K562 (cell line): ENCODE measurements around the gene FOSL2. TPM values are rescaled to one million over a fixed set of nuclear protein-coding genes. Genes with fewer than 3 reads are reported as not detected.

ENCODE experiments used
- ATF2 ChIP-seq: sonication (generic); formaldehyde crosslinking; IDR thresholded peaks from 2 replicates; pipeline ENCODE4 v1.8.1; 2022; ENCODE audit warnings: missing genetic modification reagents
- BRF2 ChIP-seq: IDR thresholded peaks from 3 replicates; pipeline ENCODE4 v1.6.1; 2011; ENCODE audit warnings: borderline replicate concordance, mild to moderate bottlenecking; ENCODE audit not compliant: insufficient read length, insufficient read depth
- CTCFL ChIP-seq: IDR thresholded peaks from 2 replicates; pipeline ENCODE4 v1.6.1; 2011; ENCODE audit warnings: borderline replicate concordance, low read depth, mild to moderate bottlenecking, moderate library complexity, low read length; ENCODE audit not compliant: insufficient read depth, poor library complexity, severe bottlenecking
- DMBX1 ChIP-seq: fragments of 250-450 bp; sonication (Bioruptor Pico); IDR thresholded peaks from 2 replicates; pipeline ENCODE4 v1.8.0; 2022; ENCODE audit warnings: inconsistent platforms, mild to moderate bottlenecking, moderate library complexity, borderline replicate concordance
- ESRRA ChIP-seq: fragments of 450-650 bp; IDR thresholded peaks from 2 replicates; pipeline ENCODE4 v1.6.1; 2014; ENCODE audit warnings: low read depth, mild to moderate bottlenecking, moderate library complexity, borderline replicate concordance
- FOXJ3 ChIP-seq: sonication (generic); formaldehyde crosslinking; IDR thresholded peaks from 2 replicates; pipeline ENCODE4 v1.4.0; 2020; ENCODE audit warnings: mild to moderate bottlenecking, missing genetic modification reagents
- GATA2 ChIP-seq: sonication (generic); formaldehyde crosslinking; IDR thresholded peaks from 2 replicates; pipeline ENCODE4 v1.4.0; 2020; ENCODE audit warnings: mild to moderate bottlenecking, missing genetic modification reagents
- GATAD2A ChIP-seq: fragments of 450-650 bp; IDR thresholded peaks from 2 replicates; pipeline ENCODE4 v1.6.1; 2017
- HOMEZ ChIP-seq: fragments of 250-450 bp; sonication (Bioruptor Pico); IDR thresholded peaks from 2 replicates; pipeline ENCODE4 v1.4.0; 2020; ENCODE audit warnings: mild to moderate bottlenecking, moderate library complexity
- MTA1 ChIP-seq: fragments of 450-650 bp; IDR thresholded peaks from 2 replicates; pipeline ENCODE4 v1.6.1; 2017; ENCODE audit warnings: borderline replicate concordance
- NFE2L1 ChIP-seq: fragments of 450-650 bp; IDR thresholded peaks from 2 replicates; pipeline ENCODE4 v1.6.1; 2016; ENCODE audit warnings: missing genetic modification characterization, low read depth, mild to moderate bottlenecking, missing compliant biosample characterization, moderate library complexity, borderline replicate concordance
- TBL1XR1 ChIP-seq, 2 experiments: IDR thresholded peaks; 2 replicates each; pipeline ENCODE4 v1.6.1; 2012; ENCODE audit warnings: improper control_type of control experiment in 2 of 2, low read length in 2 of 2, mild to moderate bottlenecking in 1 of 2
- TRIM28 ChIP-seq: fragments of 450-650 bp; IDR thresholded peaks from 2 replicates; pipeline ENCODE4 v1.6.1; 2017
- YBX1 ChIP-seq: fragments of 450-650 bp; IDR thresholded peaks from 2 replicates; pipeline ENCODE4 v1.7.1; 2016; ENCODE audit warnings: mild to moderate bottlenecking
- ZFP36 ChIP-seq: fragments of 150-350 bp; IDR thresholded peaks from 2 replicates; pipeline ENCODE4 v1.6.1; 2018; ENCODE audit warnings: low read length, low read depth; ENCODE audit not compliant: partially characterized antibody
- ZNF143 ChIP-seq: sonication (generic); formaldehyde crosslinking; IDR thresholded peaks from 2 replicates; pipeline ENCODE4 v1.9.0; 2022; ENCODE audit warnings: mild to moderate bottlenecking, missing genetic modification reagents
- ZNF253 ChIP-seq: fragments of 250-450 bp; sonication (Bioruptor Pico); conservative IDR thresholded peaks from 2 replicates; pipeline ENCODE4 v1.6.1; 2021; ENCODE audit warnings: mild to moderate bottlenecking
- ZNF280B ChIP-seq: fragments of 250-450 bp; sonication (Bioruptor Pico); IDR thresholded peaks from 2 replicates; pipeline ENCODE4 v1.5.1; 2021; ENCODE audit warnings: mild to moderate bottlenecking
- ZNF551 ChIP-seq: fragments of 250-450 bp; sonication (Bioruptor Pico); IDR thresholded peaks from 2 replicates; pipeline ENCODE4 v1.5.0; 2021; ENCODE audit warnings: mild to moderate bottlenecking, moderate library complexity
- polyA plus RNA-seq, 8 experiments: library from polyadenylated mRNA; depleted of rRNA in 4 of 8; stranded (reverse) in 5 of 8; unstranded in 3 of 8; fragments of >200 nt; fragmentation: Nextera tagmentation in 2 of 8; fragmentation: Illumina TruSeq in 1 of 8; extraction: Ambion mirVana in 2 of 8; extraction: Trizol in 1 of 8; gene quantifications; 2 replicates each; pipeline versions ENCODE4 v1.2.1 to v1.2.3, GENCODE V29; 2011 to 2014; ENCODE audit warnings: inconsistent platforms in 1 of 8, missing spikeins in 1 of 8
- total RNA-seq, 7 experiments: library from RNA; depleted of rRNA in 6 of 7; stranded (reverse); fragments of >200 nt in 6 of 7; fragmentation: Illumina TruSeq in 2 of 7; extraction: Trizol in 2 of 7; gene quantifications; 2 replicates each; pipeline versions ENCODE4 v1.2.1 to v1.2.3, GENCODE V29; 2011 to 2021; ENCODE audit warnings: low replicate concordance in 1 of 7

The FOSL2 gene
- total and polyA plus RNA-seq, 9 of the 15 experiments (the other 6 are each of a cell fraction or from before 2014, with no cell fraction given) = 0.04 to 2.9 (median 0.80) TPM

DNA sequence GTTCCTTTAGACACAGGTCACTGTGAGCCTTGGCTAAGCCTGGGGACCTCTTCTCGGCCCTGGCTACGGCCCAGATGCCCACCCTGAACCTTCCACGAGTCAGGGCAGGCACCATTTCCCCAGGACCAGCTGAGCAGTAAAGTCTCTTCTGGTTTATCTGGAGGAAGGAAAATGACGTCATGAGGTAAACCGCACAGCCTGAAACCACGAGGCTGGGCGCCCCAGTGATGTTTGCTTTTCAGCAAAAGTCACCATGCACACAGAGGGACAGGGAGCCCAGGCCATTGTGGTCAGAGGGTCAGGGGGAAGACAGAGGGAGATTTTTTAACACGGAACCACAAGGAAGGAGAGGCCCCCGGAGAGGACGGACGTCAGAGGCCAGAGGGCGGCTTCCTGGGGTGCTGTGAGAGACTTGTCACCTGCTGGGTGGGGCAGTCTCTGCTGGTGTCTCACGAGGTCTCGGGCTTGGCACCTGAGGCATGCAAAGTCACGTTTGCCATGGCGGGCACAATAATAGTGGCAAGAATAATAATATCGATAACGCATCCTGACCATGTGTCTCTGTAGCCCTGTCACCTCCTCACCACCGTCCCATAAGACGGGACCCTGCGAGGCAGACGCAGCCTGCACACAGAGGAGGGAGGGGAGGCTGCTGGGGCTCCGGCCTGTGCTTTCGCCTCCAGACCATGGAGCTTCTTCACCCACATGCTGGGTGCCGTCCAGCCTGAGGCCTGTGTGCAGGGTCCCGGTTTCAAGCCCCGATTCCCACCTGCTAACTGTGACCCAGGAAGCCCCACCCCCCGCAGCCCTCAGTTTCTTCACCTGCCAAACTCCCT lies 33.2 kb upstream of the FOSL2 start (continued):
- no peak for TF ChIP-seq BRF2
- TF ChIP-seq MTA1 = peak; percentile 84; the same call in 1 of the 2 replicates
- no peak for TF ChIP-seq GATA2 (CRISPR knock-in tag)
- no peak for TF ChIP-seq ZNF253
- TF ChIP-seq TBL1XR1 (IDR thresholded peaks at IDR 0.05; ENCODE audit: low read length in 2 of 2) = peak in 1 of 2 experiments; percentile 48; a peak in 1 of 4 replicates
- peak; percentile 32; the same call in 1 of the 2 replicates for TF ChIP-seq GATAD2A
- peak; percentile 87; the same call in 1 of the 2 replicates for TF ChIP-seq ATF2 (CRISPR knock-in tag)
- TF ChIP-seq ESRRA = peak; percentile 95; the same call in 1 of the 2 replicates
- TF ChIP-seq HOMEZ (CRISPR knock-in tag) = 0 out of 2 replicates have a peak, but pooled peaks have one; percentile 61
- TF ChIP-seq ZNF280B = no peak
- TF ChIP-seq YBX1 = no peak
- no peak for TF ChIP-seq FOXJ3 (CRISPR knock-in tag)
- TF ChIP-seq ZNF551 (CRISPR knock-in tag) = no peak
- no peak for TF ChIP-seq ZNF143 (CRISPR knock-in tag)
- TF ChIP-seq DMBX1 (CRISPR knock-in tag) = peak; percentile 81; the same call in 1 of the 2 replicates
- TF ChIP-seq CTCFL = no peak
- TF ChIP-seq TRIM28 = no peak
- peak; percentile 27 for TF ChIP-seq ZFP36
- TF ChIP-seq NFE2L1 (tag) = no peak
